Transverse colon (tissue), 4 donors: Measurements from ENCODE around the gene PLP2.

Experiments used
- CTCF ChIP-seq, 5 experiments: fragments of 200-600 bp in 3 of 5; fragments of 450-650 bp in 2 of 5; sonication (generic) in 3 of 5; IDR thresholded peaks; 1 replicate in 2 of 5; 2 replicates in 3 of 5; pipeline ENCODE4 v1.5.1; 2016 to 2017; ENCODE audit warnings: antibody characterized with exemption in 5 of 5, inconsistent platforms in 3 of 5, mild to moderate bottlenecking in 2 of 5, moderate library complexity in 1 of 5
- EP300 ChIP-seq: sonication (generic); formaldehyde crosslinking; IDR thresholded peaks from one replicate; pipeline ENCODE4 v1.6.1; 2017; ENCODE audit warnings: antibody characterized with exemption, low read depth
- POLR2A ChIP-seq: fragments of 450-650 bp; IDR thresholded peaks from one replicate; pipeline ENCODE4 v1.6.1; 2016; ENCODE audit warnings: antibody characterized with exemption, mild to moderate bottlenecking, moderate library complexity
- POLR2AphosphoS5 ChIP-seq, 3 donors: sonication (generic); formaldehyde crosslinking; IDR thresholded peaks; one replicate each; pipeline ENCODE4 v1.6.1; 2016; ENCODE audit warnings: antibody characterized with exemption in 3 of 3

GRCh38 chrX:49176421-49177326 is 5.0 kb downstream of the PLP2 start:
- TF ChIP-seq CTCF (IDR thresholded peaks at IDR 0.05) (no peak), EP300 (no peak), POLR2A (no peak), POLR2AphosphoS5 (IDR thresholded peaks at IDR 0.05) (no peak)
